Stimulated activated naive CD4-positive, alpha-beta T cell treated with Interleukin-2 at 50 U/mL for 16 hours (primary cell): ENCODE data around the gene METTL23.
"Not testable (repeated sequence)": the region's sequence is repeated elsewhere in the genome, so short reads cannot be mapped to it uniquely, and the experiment has no call there.

Experiments
- DNase-seq: peaks from one replicate; lab custom pipeline; 2025; lab: John Stamatoyannopoulos, UW

Gene METTL23

GRCh38 chr17:76714336-76714735, 12.3 kb upstream of the METTL23 start:
- no peak for DNase-seq

DNA sequence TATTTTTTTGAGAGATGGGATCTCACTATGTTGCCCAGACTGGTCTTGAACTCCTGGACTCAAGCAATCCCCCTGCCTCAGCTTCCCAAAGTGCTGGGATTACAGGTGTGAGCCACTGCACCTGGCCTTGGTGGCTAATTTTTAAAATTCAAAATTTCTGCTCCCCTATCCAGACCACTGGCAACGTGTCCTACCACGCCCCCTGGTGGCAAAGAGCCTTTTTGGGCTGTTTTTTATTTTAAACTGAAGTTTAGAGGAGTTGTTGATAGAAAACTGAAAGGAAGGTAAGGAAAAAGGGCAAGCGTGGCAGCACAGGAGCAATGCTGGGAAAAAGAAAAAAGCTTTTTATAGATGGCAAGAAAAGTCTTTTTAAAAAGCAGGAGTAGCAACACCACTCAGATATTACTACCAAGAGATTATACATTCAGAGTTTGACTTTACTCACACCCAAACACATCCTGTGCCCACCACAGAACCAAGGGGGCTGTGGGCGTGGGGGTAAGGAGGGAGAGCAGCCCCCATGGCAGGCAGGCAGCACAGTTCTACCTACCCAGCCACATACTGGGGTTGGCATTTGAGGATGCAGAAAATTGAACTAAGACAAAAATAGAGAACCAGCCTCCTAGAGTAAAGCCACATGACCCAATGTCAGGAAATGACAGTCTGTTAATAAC, 11.7 kb upstream of the METTL23 start:
- peak; percentile 62 for DNase-seq

DNA sequence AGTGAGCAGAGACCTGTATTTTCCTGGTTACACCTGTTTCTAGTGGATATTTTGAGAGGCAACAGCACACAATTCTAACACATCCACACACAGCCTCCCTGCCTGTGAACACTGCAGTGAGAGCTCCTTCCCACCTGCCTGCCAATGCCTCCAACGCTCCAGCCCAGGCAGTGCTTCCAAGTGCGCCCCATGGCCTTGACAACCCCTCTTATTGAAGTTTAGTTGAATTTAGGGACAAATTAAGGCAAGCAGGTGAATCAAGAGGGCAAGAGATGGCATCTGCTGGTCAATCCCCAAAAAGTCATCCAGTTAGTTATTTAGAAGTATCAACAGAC, 11.2 kb upstream of the METTL23 start:
- no peak for DNase-seq

DNA sequence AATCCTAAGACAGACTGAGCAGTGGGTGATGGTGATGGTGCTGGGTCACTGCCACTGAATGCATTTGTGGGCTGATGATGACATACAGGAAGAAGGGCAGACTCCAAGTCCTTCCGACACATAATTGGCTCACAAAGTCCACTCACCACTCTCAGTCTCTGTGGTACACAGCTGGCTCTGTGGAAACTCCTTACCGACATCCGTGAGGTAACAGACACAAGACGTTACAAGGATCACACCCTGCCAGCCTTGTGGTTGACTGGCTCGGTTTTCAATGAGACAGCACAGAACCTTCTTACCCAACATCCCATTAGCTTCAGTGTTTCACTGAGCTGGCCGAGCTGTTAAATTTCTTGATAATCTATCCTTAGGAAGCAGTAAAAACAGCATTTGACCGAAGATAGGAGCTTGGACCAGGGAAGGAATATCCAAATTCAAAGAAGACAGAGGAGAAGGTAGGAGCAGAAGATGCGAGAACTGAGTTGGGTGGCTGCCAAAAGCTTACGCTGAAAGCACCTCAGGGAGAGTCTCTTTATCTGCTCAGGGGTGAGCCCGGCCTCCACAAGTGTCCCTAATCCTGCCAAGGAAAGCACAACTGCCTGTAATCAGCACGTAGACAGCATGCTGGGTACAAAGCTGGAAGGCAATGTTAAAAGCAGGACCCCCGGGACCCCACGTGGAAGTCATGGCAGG, 10.3 kb upstream of the METTL23 start:
- DNase-seq: peak; percentile 15

DNA sequence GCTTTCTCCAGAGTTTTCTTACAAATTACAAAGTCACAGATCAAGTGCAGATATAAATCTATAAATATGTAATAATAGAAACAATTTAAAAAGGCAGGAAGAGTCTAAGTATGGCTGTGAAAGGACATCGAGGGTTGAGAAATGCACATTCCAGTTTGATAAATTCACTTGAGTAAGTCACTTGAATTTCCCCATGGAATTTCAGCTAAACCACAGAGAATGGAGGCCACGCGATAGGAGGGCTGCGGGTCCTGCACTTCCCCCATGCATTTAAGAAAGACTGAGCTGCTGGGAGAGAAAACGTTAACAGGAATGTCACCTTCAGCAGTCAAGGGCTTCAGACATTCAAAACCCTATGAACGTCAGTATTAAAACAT, 9.8 kb upstream of the METTL23 start:
- no peak for DNase-seq

DNA sequence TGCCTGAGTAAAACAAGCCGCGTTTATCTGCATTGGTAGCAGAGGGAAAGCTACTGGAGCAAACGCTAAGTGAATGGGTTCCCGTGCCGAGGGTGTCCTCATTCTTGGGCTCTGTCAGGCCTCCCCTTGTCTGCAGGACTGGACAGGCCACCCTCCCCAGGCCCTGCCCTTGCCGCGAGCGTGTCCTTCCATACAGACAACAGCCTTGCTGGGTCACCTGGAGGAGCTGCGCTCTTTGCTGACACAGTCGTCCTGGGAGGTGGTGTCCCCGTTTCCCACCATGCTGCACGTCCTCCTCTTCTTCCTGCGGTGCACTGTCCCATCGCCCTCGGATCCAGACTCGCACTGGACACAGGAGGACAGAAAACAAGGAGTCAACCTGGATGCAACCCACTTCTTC, 8.1 kb upstream of the METTL23 start:
- no peak for DNase-seq

DNA sequence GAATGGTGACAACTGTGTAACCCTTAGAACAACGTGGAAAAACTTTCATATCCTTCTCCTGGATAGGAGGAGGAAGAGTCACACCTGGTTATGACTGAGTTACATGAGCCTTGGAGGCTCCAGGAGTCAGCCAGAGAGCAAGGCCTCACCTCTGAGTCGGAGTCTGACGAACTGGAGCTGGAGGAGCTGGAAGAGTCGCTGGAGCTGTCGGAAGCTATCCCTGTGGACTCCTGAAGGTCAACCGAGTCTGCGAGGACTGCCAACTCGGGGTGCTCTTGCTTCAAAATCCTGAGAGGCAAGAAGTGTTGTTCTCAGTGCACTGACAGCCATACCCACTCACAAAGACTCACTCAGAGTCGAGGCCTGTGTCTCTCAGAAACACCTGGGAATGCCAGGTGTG, 6.4 kb upstream of the METTL23 start:
- DNase-seq: no peak

- no peak for DNase-seq
Measured at GRCh38 chr17:76720941-76721340, 5.7 kb upstream of the METTL23 start.

DNA sequence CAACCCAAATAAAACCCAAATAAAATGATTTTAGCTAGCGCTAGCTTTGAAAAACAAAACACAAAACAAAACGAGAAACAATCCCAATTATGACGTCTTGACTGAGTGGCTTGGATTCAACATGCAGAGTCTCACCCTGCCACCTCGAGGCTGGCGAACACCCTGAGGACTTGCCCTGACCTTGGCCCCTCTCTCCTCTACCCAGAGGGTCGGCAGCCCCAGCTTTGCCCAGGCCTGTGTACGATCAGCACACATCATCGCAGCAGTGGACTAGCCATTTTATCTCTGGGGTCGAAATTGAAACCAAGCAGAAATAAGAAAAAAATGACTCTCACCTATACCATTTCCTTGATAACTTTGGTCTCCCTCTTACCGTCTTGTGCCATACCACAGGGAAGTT, 5.2 kb upstream of the METTL23 start:
- no peak for DNase-seq

DNA sequence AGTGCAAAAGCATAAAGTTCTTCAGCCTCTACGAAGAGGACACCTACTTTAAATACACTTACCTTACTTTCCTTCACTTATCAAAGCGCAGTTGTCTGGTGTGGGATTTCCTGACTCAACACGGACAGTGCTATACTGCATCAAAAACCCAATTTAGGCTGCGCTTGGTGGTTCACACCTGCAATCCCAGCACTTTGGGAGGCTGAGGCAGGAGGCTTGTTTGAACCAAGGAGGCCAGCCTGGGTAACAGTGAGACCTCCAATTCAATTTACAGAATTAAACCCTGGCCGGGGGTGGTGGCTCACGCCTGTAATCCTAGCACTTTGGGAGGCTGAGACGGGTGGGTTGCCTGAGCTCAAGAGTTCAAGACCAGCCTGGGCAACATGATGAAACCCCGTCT, 4.4 kb upstream of the METTL23 start:
- no peak for DNase-seq

GRCh38 chr17:76722977-76723376, 3.7 kb upstream of the METTL23 start:
- not testable (repeated sequence) for DNase-seq

DNA sequence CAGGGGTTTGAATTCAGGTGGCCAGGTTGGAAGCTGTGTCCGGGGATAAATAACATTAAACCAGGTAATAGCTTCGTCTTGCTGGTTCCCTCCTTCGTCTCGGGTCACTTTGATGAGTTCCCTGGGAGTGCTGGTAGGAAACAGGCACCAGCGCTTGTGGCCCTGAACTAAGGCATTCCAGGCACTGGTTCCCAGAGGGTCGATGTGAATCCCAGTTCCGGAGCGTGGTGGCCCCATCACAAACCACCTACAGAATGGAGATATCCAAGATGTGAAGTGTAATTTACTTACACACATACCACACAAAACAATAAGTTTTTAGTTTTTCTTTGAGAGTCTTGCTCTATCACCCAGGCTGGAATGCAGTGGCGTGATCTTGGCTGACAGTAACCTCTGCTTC, 2.8 kb upstream of the METTL23 start:
- no peak for DNase-seq

- peak; percentile 73 for DNase-seq
Measured at GRCh38 chr17:76725580-76726230, 934 bp upstream of the METTL23 start.

- DNase-seq: peak; percentile 96
Measured at GRCh38 chr17:76726231-76726775, 336 bp upstream of the METTL23 start, which contains the start of gene JMJD6. Gene JMJD6 (minus strand): TSS chr17:76726606. CDS start chr17:76726475, 131 bp downstream.

- peak; percentile 15 for DNase-seq
Measured at GRCh38 chr17:76727745-76728456, 1.3 kb downstream of the METTL23 start.

- DNase-seq: not testable (repeated sequence)
Measured at GRCh38 chr17:76731800-76732733, 5.4 kb downstream of the METTL23 start.

- DNase-seq: no peak
Measured at GRCh38 chr17:76732734-76733617, 6.3 kb downstream of the METTL23 start.

DNA sequence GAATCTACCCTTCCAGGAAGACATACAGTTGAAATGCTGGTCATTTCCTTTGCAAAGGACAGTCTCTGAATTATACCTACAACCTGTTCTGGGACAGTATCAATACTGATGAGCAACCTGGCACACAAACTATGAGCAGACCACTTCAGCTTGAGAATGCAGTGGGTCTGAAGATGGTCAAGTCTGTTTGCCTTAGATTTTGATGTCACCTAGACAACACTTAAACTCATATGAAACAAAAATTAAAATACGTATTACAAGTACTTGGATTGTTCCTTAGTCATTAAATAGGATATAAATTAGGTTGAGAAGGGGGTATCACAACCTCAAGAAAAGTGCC, 6.9 kb downstream of the METTL23 start:
- DNase-seq: no peak

- no peak for DNase-seq
Measured at GRCh38 chr17:76734080-76734840, 7.6 kb downstream of the METTL23 start.

- no peak for DNase-seq
Measured at GRCh38 chr17:76735006-76735405, 8.4 kb downstream of the METTL23 start.
